Glutamatergic neuron (in vitro differentiated cells): ENCODE data around the gene LMOD1. TPM values are rescaled to one million over a fixed set of nuclear protein-coding genes. Genes with fewer than 3 reads are reported as not detected.

Experiments used
- DNase-seq: peaks from one replicate; pipeline ENCODE4 v3.0.0; 2022
- H3K27ac Mint-ChIP-seq: one replicate; pipeline ENCODE4 v1.8.0; 2020; ENCODE audit warnings: mild to moderate bottlenecking, mixed read lengths, inconsistent platforms; ENCODE audit not compliant: unreplicated experiment
- H3K27me3 Mint-ChIP-seq: one replicate; pipeline ENCODE4 v1.8.0; 2020; ENCODE audit warnings: mild to moderate bottlenecking, moderate library complexity, mixed read lengths, inconsistent platforms; ENCODE audit not compliant: unreplicated experiment
- H3K36me3 Mint-ChIP-seq: one replicate; pipeline ENCODE4 v1.8.0; 2020; ENCODE audit warnings: mild to moderate bottlenecking, mixed read lengths, inconsistent platforms; ENCODE audit not compliant: unreplicated experiment
- H3K4me1 Mint-ChIP-seq: one replicate; pipeline ENCODE4 v1.8.0; 2020; ENCODE audit warnings: mild to moderate bottlenecking, low read depth, mixed read lengths, inconsistent platforms; ENCODE audit not compliant: unreplicated experiment
- H3K4me3 Mint-ChIP-seq: one replicate; pipeline ENCODE4 v1.8.0; 2020; ENCODE audit warnings: mild to moderate bottlenecking, mixed read lengths, inconsistent platforms; ENCODE audit not compliant: unreplicated experiment
- H3K9me3 Mint-ChIP-seq: one replicate; pipeline ENCODE4 v1.8.0; 2020; ENCODE audit warnings: mild to moderate bottlenecking, moderate library complexity, mixed read lengths, inconsistent platforms; ENCODE audit not compliant: unreplicated experiment
- CTCF ChIP-seq: fragments of 200-600 bp; sonication (generic); IDR thresholded peaks from one replicate; pipeline ENCODE4 v1.5.0; 2021; ENCODE audit not compliant: partially characterized antibody, unreplicated experiment
- total RNA-seq: library from RNA; stranded (reverse); fragmentation: NEBNext Ultra II Directional; extraction: Animal tissue kit (Norgen Biotek cat#: 25700); gene quantifications from one replicate; pipeline ENCODE4 v1.2.1, GENCODE V29; 2021; ENCODE audit not compliant: unreplicated experiment

The LMOD1 gene
- total RNA-seq, 1 donor from 2014 or later = 0.20 TPM

DNA sequence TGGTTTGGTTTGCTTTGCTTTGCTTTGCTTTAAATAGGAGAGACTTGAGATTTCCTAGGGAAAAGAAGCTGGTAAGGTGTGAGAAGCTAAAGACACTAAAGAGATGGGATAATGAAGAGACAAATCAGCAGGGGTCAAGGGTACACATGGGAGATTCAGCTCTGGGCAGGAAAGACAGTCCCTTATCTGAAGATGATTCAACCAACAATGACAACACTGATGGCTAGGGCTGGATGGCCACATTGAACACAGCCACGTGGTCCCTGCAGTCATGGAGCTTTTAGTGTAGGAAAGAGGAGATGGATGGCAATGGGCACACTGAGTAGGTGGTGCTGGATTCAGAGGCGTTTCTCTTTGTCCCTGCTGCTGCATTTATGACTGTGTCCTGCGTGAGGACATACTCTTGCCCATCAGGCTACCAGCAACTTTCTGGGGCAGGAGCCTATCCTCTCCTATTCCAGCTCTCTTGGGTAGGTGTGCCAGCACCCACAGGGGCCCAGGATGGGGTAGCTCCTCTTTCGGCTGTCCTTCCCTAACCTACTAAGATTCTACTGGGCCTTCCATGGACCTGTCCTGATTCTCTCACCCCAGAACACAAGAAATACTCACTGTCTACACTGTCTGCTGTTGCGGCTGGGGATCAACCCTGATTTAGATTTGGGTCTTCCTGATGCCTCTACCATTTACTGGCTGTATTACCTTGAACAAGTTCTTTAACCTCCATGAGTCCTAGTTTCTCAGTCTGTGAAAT is 59.1 kb downstream of the LMOD1 start:
- Mint-ChIP-seq H3K9me3 (peaks cover 11% of the 10 kb centered on the region), H3K4me3 (peak overlapping the region; percentile 30), H3K27me3 (peaks cover 11% of the 10 kb centered on the region), H3K4me1 (peaks cover 13% of the 10 kb centered on the region), H3K36me3 (peaks cover 4% of the 10 kb centered on the region), H3K27ac (peak overlapping the region; percentile 6)
- no peak for DNase-seq
- TF ChIP-seq CTCF = no peak

GRCh38 chr1:201886103-201886885 is 60.1 kb downstream of the LMOD1 start:
- H3K9me3 Mint-ChIP-seq = peaks cover 11% of the 10 kb centered on the region
- peaks cover 16% of the 10 kb centered on the region for H3K4me1 Mint-ChIP-seq
- H3K27ac Mint-ChIP-seq = no peak overlapping the region
- TF ChIP-seq CTCF = no peak
- no peak overlapping the region for H3K4me3 Mint-ChIP-seq
- peaks cover 8% of the 10 kb centered on the region for H3K27me3 Mint-ChIP-seq
- DNase-seq = no peak
- peaks cover 4% of the 10 kb centered on the region for H3K36me3 Mint-ChIP-seq

DNA sequence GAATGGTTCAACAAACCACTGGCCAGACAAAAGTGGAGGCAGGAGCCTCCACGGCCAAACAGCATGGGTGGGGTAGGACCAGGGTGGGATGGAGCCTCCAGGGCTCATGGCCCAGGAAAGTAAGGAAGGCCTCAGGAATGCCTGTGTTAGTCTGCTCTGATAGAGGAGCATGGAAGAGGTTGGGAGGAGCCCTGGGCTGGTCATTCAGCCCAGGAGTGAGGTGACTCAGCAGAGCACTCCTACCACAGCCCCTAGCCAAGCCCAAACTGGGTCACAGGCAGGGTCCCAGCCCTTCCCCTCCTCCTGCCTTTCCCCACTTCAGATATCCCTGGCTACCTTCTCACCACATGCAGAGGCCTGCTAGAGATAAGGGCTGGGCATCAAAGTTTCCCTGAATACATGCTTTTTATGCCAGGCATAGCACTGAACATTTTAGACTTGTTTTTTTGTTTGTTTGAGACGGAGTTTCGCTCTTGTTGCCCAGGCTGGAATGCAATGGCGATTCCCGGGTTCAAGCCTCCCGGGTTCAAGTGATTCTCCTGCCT is 60.7 kb downstream of the LMOD1 start:
- Mint-ChIP-seq H3K9me3 (peaks cover 8% of the 10 kb centered on the region), H3K27ac (no peak overlapping the region), H3K27me3 (peaks cover 8% of the 10 kb centered on the region), H3K4me1 (peaks cover 16% of the 10 kb centered on the region), H3K36me3 (peaks cover 4% of the 10 kb centered on the region), H3K4me3 (no peak overlapping the region)
- TF ChIP-seq CTCF = no peak
- no peak for DNase-seq

GRCh38 chr1:201884425-201884824 is 61.9 kb downstream of the LMOD1 start:
- peak overlapping the region; percentile 71 for H3K27ac Mint-ChIP-seq
- peak overlapping the region; percentile 30 for H3K4me3 Mint-ChIP-seq
- peaks cover 16% of the 10 kb centered on the region for H3K4me1 Mint-ChIP-seq
- H3K9me3 Mint-ChIP-seq = peaks cover 8% of the 10 kb centered on the region
- H3K27me3 Mint-ChIP-seq = peaks cover 6% of the 10 kb centered on the region
- peak; percentile 35 for DNase-seq
- H3K36me3 Mint-ChIP-seq = peaks cover 4% of the 10 kb centered on the region
- TF ChIP-seq CTCF = no peak
